Vagina (tissue), 2 donors: ENCODE results near the gene SELL.
"Not testable (repeated sequence)": the region's sequence is repeated elsewhere in the genome, so short reads cannot be mapped to it uniquely, and the experiment has no call there.

Source experiments
- POLR2A ChIP-seq, 2 donors: fragments of 450-650 bp; IDR thresholded peaks; one replicate each; pipeline ENCODE4 v1.6.1; 2017; ENCODE audit warnings: antibody characterized with exemption in 2 of 2, mild to moderate bottlenecking in 2 of 2, moderate library complexity in 2 of 2
- TF ChIP-seq, protein P1 (sequence below), 3 experiments: fragments of 450-650 bp in 2 of 3; fragments of 200-600 bp in 1 of 3; sonication (generic) in 1 of 3; IDR thresholded peaks; one replicate each; pipeline ENCODE4 v1.5.1; 2017 to 2019; ENCODE audit warnings: antibody characterized with exemption in 3 of 3, mild to moderate bottlenecking in 2 of 3, moderate library complexity in 2 of 3

- TF ChIP-seq, protein P1, sequence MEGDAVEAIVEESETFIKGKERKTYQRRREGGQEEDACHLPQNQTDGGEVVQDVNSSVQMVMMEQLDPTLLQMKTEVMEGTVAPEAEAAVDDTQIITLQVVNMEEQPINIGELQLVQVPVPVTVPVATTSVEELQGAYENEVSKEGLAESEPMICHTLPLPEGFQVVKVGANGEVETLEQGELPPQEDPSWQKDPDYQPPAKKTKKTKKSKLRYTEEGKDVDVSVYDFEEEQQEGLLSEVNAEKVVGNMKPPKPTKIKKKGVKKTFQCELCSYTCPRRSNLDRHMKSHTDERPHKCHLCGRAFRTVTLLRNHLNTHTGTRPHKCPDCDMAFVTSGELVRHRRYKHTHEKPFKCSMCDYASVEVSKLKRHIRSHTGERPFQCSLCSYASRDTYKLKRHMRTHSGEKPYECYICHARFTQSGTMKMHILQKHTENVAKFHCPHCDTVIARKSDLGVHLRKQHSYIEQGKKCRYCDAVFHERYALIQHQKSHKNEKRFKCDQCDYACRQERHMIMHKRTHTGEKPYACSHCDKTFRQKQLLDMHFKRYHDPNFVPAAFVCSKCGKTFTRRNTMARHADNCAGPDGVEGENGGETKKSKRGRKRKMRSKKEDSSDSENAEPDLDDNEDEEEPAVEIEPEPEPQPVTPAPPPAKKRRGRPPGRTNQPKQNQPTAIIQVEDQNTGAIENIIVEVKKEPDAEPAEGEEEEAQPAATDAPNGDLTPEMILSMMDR (IDR thresholded peaks at IDR 0.05): not testable (repeated sequence)
- TF ChIP-seq POLR2A (IDR thresholded peaks at IDR 0.05): not testable (repeated sequence)
Observed at GRCh38 chr1:169688377-169688776, 23.0 kb downstream of the SELL start.
